GM12878 (cell line): ENCODE results near the gene NLRC5.
A peak's percentile ranks its signal among the peaks of the same experiment; 100 is the strongest.

Experiments used
- EZH2 ChIP-seq: IDR thresholded peaks from 2 replicates; pipeline ENCODE4 v1.6.1; 2012; ENCODE audit warnings: low read depth, mild to moderate bottlenecking, control low read depth, inconsistent platforms, low read length, borderline replicate concordance; ENCODE audit not compliant: control insufficient read depth
- HDGF ChIP-seq: fragments of 450-650 bp; IDR thresholded peaks from 2 replicates; pipeline ENCODE4 v1.6.1; 2016; ENCODE audit warnings: antibody characterized with exemption
- NFIC ChIP-seq: IDR thresholded peaks from 2 replicates; pipeline ENCODE4 v1.6.1; 2012; ENCODE audit warnings: low read depth, mild to moderate bottlenecking, inconsistent platforms, low read length, moderate library complexity
- RCOR1 ChIP-seq: conservative IDR thresholded peaks from 2 replicates; pipeline ENCODE4 v1.6.1; 2012; ENCODE audit warnings: low read depth, low read length, improper control_type of control experiment
- SMAD1 ChIP-seq: fragments of 450-650 bp; IDR thresholded peaks from 2 replicates; pipeline ENCODE4 v1.6.1; 2018; ENCODE audit warnings: mild to moderate bottlenecking, low read depth; ENCODE audit not compliant: partially characterized antibody
- YY1 ChIP-seq: IDR thresholded peaks from 2 replicates; pipeline ENCODE4 v1.6.1; 2011; ENCODE audit warnings: low read depth, mild to moderate bottlenecking, low read length
- TF ChIP-seq, protein P1 (sequence below): IDR thresholded peaks from 2 replicates; pipeline ENCODE4 v1.6.1; 2012; ENCODE audit warnings: low read depth, low read length, improper control_type of control experiment
- TF ChIP-seq, protein P2 (sequence below), 3 experiments: IDR thresholded peaks in 2 of 3; conservative IDR thresholded peaks in 1 of 3; 2 replicates each; pipeline ENCODE4 v1.5.1; 2011; ENCODE audit warnings: low read depth in 3 of 3, low read length in 3 of 3, mild to moderate bottlenecking in 3 of 3, control low read depth in 2 of 3, moderate library complexity in 2 of 3, inconsistent platforms in 1 of 3, mixed read lengths in 1 of 3; ENCODE audit not compliant: control insufficient read depth in 2 of 3, insufficient read depth in 1 of 3; ENCODE audit errors: extremely low read depth in 1 of 3

DNA sequence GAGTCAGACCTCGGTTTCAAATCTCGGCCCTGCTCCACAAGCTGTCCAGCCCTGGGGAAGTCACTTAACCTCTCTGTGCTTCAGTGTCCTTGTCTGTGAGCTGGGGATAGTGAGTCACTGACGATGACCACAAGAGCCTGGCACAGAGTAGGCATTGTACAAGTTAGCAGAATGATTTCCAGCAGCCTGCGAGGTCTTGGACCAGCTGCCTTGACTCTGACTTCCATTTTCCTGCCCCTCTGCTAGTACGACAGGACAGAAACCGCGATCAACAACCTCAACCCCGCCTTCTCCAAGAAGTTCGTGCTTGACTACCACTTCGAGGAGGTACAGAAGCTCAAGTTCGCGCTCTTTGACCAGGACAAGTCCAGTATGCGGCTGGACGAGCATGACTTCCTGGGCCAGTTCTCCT lies 123.7 kb downstream of the NLRC5 start:
- TF ChIP-seq NFIC (peak; percentile 2; the same call in 1 of the 2 replicates), YY1 (no peak), SMAD1 (no peak), HDGF (no peak), EZH2 (no peak), RCOR1 (no peak)
- TF ChIP-seq, protein P1, sequence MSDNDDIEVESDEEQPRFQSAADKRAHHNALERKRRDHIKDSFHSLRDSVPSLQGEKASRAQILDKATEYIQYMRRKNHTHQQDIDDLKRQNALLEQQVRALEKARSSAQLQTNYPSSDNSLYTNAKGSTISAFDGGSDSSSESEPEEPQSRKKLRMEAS, result no peak
- TF ChIP-seq, protein P2, sequence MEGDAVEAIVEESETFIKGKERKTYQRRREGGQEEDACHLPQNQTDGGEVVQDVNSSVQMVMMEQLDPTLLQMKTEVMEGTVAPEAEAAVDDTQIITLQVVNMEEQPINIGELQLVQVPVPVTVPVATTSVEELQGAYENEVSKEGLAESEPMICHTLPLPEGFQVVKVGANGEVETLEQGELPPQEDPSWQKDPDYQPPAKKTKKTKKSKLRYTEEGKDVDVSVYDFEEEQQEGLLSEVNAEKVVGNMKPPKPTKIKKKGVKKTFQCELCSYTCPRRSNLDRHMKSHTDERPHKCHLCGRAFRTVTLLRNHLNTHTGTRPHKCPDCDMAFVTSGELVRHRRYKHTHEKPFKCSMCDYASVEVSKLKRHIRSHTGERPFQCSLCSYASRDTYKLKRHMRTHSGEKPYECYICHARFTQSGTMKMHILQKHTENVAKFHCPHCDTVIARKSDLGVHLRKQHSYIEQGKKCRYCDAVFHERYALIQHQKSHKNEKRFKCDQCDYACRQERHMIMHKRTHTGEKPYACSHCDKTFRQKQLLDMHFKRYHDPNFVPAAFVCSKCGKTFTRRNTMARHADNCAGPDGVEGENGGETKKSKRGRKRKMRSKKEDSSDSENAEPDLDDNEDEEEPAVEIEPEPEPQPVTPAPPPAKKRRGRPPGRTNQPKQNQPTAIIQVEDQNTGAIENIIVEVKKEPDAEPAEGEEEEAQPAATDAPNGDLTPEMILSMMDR (IDR thresholded peaks at IDR 0.05 in 2 of 3, conservative IDR thresholded peaks at IDR 0.05 in 1 of 3; ENCODE audit: control insufficient read depth in 2 of 3, extremely low read depth in 1 of 3, insufficient read depth in 1 of 3, low read depth in 3 of 3, low read length in 3 of 3), result no peak
